Activated effector memory CD4-positive, alpha-beta T cell treated with anti-CD3 and anti-CD28 coated beads, Interleukin-2, amount 50 U/mL, for 16 hours (primary cell): ENCODE results near the gene ADD1.
A peak's percentile ranks its signal among the peaks of the same experiment; 100 is the strongest.

Source experiments
- DNase-seq: peaks from one replicate; pipeline ENCODE4 v3.0.0-alpha.2; 2020

ADD1 gene

DNA sequence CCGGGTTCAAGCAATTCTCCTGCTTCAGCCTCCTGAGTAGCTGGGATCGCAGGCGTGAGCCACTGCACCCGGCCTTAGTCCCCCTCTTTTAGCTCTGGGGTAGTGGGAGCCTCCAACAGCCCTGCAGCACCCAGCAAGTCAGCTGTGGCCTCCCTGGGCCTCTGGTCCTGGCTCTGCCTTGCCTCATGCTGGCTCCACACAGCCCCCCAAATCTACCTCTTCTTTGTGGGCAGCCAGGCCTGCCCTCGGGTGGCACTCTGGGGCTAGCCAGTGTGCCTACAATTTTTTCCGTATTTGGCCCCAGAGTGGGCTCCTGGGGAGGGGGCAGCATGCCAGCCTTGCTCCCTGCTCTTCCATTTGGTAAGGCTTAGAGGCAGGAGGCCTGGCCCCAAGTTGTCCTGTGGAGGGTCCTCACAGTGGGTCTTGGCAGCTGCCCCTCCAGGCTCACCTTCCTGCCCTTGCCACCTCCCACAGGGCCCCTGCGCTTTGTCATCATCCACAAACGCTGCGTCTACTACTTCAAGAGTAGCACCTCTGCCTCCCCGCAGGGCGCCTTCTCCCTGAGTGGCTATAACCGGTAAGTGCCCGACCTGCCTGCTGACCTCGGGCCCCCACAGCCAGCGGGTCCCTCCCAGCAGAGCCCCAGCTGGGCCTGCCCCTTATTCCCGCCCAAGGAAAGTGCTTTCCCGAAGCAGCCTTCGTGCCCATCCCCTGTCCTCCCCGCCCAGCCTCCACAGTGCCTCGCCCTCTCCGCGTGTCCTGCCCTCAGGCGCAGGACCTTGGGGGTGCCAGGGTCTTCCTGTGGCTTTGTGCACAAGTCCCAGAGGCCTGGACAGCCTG lies 21.0 kb upstream of the ADD1 start:
- no peak for DNase-seq

DNA sequence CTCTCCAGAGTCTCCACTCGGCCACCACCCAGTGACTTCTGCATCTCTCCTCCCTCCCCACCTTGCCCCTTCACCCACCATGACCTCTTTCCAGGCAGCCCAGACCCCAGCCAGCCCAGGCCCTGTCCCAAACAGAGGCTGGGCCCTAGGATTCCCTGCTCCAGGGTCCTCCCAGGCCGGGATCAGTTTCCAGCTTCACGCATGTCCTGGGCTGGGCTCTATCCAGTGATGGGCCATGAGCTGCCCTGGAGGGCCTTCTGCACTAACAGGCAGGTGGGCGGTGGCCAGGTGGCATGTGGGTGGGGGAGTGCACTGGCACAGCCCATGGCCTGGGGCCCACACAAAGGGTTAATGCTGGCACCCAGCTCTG lies 20.4 kb upstream of the ADD1 start:
- DNase-seq: no peak

DNA sequence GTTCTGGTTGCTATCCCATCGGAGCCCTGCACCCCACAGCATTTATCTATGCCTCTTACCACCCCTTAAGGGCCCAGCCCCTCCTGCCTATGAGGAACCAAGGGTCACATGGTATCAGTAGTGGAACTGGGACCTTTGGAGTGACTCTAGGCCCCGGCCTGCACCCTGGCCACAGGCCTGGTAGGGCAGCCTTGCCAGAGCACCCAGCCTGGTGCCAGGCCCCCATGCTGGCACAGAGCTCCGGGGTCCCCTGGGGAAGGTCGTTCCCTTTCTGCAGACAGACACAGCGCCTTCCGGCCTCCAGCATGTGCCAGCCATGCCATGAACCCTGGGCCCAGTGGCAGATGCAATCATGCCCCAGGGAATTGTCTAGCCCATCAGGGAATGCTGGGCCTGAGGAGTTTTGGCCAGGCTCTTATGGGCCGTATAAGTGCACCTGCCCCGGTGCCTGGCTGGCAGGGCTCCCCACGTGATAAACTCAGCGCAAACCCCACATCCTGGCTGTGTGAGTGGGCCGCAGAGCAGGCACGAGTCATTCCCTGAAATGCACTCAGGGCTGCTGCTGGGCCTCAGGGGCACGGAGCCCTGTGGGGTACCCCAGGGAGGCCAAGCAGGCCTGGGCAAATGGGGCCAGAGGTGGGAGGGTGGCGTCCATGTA lies 19.8 kb upstream of the ADD1 start:
- no peak for DNase-seq

DNA sequence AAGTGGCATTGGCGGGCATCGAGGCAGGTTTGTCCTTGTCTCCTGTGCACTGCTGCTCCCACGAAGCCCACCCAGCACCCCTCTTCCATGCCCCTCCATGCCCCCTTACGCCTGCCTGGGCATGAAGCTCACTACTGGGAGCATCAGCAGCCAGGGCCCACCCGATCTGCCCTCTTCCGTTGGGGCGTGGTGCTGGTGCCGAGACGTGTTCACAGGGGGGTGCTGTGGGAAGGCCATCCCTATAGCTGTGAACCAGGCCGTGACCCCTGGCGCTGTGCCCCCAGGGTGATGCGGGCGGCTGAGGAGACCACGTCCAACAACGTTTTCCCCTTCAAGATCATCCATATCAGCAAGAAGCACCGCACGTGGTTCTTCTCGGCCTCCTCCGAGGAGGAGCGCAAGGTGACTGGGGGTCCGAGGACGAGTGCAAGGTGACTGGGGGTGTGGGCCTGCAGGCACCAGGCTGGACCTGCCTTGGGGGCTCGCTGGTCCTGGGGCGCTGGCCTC lies 19.3 kb upstream of the ADD1 start:
- DNase-seq: no peak

DNA sequence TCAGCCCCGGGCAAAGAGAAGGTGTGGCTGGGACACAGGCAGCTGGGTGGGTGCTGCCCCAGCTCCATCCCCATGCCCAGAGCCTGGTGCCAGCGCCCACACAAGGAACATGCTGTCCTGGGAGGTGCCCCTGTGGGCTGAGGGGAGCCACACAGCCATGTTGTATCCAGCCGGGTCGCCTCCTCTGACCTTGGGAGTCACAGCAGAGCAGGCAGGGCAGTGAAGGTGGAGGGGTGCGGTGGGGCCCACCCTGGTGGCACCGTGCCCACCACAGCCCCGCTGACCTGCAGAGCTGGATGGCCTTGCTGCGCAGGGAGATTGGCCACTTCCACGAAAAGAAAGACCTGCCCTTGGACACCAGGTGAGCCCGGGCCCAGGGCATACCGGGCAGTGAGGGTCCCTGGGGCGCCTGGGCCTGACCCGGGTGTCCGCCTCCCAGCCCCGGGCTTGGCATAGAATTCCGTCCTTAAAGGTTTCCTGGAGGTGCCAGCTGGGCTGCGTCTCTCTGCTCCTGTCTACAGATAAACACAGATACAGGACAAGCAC lies 18.7 kb upstream of the ADD1 start:
- no peak for DNase-seq

DNA sequence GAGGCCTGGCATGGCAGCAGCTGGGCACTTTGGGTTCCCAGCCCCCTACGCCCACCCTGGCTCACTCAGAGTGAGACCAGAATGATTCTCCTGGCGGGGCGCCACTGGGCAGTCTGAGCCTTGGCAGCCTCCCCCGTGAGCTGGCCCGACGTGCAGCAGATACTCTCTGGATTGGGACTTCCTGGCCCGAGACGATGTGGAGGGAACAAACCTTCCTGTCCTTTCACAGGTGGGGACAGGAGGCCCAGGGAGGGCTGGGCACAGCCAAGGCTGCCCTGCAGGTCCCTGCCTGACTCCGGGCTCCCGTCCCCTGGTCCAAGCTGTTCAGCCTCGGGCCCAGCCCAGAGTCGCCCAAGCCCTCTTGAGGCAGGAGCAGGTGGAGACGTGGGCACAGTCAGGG lies 17.9 kb upstream of the ADD1 start:
- DNase-seq: no peak

DNA sequence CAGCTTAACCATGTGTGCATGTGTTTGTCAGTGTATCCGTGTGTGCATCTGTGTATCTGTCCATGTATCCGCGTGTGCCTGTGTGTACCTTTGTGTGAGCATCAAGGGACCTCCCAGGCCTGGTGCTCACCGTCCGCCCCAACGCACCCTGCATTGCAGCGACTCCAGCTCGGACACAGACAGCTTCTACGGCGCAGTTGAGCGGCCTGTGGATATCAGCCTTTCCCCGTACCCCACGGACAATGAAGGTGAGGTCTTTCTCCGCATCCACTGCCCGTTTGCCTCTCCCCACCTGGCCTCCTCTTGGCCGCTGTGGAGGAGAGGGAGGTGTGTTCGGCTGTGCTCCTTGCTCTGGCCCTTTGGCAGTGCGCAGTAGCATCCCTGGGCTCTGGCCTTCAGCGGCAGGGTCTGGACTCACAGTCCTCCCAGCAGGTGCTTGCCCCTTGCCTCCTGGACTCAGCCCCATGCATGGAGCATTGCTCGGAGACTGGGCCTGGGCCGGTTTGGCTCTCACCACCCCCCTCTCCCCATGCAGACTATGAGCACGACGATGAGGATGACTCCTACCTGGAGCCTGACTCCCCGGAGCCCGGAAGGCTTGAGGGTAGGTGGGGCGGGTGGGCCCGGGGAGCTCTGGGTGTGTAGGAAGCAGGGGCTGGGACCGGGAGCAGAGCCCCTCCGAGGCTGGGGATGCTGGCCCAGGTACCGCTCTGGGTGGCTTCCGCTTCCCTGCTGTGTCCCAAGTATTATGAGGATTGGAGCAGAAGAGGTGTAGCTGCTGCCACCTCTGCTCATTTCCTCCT lies 16.4 kb upstream of the ADD1 start:
- DNase-seq: no peak

DNA sequence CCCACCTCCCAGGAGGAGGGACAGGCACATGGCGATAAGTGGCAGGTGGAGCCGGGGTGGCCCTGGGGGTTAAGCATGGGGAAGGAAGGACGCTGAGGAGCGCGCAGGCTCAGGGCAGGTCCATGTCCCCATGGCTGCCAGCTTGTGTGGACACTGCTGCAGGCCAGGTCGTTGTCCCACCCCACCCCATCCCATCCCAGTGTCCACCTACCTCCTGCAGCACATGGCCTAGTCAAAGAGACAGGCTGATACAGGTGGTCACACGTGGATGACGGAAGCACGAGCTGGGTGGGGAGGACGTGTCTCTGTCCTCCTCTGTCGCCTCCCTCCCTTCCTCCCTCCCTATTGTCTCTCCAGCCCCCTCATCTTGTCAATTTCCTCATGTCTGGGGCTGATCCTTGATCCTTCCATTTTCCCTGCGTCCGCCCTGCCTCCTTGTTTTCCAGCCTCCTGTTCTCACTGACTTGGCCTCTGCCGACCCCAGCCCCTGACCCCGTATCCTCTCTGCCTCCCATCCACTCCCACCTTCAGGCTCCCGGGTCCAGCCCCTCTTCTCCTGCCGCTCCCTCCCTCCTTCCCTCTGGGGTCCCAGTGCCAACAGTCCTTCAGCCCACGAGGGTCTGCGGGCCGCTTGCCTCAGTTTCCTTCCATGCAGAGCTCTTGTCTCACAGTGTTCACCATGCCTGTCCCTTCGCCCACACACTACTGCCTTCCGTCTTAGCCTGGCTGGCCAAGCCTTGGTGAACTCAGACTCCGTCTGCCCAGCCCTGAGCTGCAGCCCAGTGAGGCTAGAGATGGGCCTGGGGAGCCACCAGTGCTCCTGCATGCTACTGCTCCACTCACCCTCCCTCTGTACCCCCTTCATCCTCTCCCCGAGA lies 15.5 kb upstream of the ADD1 start:
- no peak for DNase-seq

DNA sequence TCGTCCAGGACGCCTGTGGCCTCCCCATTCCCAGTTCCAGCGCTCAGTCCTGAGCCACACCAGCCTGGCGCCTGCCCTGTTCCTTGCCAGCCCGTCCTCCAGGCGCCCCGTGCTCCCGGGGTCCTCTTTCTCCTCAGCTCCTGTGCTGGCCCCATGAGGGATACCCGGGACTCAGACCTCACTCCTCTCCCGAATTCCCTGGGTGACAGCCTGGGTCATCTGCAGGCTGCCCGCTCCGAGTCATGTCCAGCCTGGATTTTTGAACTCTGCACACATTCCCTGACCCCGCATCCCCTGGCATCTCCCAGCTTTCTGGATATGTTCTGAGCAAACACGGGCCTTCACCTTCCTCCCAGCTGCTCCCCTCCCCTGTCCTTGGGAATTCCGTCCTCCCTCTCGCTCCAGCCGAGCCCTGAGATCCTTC lies 14.9 kb upstream of the ADD1 start:
- DNase-seq: no peak

DNA sequence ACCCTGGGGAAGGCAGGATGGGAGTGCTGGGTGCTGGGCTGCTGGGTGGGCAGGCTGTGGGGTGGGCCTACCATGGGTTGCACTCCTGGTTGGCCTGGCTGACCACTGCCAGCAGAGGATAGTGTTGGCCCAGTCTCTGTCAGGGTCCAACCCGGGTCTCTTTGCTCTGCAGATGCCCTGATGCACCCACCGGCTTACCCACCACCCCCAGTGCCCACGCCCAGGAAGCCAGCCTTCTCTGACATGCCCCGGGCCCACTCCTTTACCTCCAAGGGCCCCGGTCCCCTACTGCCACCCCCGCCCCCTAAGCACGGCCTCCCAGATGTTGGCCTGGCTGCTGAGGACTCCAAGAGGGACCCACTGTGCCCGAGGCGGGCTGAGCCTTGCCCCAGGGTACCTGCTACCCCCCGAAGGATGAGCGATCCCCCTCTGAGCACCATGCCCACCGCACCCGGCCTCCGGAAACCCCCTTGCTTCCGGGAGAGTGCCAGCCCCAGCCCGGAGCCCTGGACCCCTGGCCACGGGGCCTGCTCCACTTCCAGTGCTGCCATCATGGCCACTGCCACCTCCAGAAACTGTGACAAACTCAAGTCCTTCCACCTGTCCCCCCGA lies 14.2 kb upstream of the ADD1 start:
- DNase-seq: no peak

DNA sequence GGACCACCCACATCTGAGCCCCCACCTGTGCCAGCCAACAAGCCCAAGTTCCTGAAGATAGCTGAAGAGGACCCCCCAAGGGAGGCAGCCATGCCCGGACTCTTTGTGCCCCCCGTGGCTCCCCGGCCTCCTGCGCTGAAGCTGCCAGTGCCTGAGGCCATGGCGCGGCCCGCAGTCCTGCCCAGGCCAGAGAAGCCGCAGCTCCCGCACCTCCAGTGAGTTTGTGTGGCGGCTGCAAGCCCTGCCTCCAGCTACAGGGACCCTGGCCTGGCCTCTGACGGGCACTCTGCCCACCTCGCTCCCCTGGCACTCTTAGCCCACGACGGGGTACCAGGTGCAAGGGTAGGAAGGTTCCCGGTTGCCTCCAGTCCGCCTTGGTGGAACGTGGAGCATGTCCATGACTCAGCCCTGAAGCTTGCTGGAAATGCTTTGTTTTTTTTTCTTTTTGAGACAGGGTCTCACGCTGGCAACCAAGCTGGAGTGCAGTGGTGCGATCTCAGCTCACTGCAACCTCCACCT lies 13.7 kb upstream of the ADD1 start:
- DNase-seq: peak; percentile 53

DNA sequence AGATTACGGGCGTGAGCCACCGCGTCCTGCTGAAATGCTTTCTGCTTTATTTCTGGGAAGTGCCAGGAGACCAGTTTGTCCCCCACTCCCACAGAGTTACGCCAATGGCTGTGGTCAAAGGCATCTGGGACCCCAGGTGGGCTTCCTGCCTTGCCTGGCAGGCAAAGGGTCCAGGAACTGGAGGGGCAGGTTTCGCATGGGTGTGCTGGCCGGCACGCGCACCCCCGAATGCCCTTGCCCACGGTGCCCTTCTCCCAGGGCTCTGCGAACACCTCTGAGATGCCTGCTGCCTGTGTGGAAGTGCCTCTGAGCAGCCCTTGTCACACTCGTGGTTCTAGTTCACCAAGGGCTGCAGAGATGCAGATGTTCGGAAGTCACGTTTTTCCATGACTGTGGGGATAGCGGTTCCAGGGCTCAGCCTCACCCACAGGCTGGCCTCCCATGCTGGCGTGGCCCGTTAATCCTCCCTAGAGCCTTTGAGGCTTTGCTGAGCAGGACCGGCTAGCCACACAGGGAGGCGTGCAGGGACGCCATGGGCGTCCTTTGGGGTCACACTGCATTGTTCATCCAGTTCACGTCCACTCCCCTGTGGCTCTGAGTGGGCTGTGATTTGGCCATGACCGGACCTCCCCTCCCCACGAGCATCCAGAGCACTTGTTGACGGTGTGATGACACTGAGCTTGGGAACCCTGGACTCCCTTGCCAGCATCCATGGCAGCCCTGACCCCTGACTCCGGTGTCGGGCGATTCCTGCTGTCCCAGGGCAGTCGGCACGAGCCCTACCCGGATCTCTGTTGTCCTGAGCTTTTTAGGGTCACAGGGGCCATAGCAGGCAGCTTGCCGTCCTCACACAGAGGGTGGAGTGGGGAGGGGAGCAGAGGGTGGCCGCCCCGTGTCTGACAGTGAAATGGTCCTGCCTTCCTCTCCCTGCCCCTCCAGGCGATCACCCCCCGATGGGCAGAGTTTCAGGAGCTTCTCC lies 12.7 kb upstream of the ADD1 start:
- peak; percentile 57 for DNase-seq

DNA sequence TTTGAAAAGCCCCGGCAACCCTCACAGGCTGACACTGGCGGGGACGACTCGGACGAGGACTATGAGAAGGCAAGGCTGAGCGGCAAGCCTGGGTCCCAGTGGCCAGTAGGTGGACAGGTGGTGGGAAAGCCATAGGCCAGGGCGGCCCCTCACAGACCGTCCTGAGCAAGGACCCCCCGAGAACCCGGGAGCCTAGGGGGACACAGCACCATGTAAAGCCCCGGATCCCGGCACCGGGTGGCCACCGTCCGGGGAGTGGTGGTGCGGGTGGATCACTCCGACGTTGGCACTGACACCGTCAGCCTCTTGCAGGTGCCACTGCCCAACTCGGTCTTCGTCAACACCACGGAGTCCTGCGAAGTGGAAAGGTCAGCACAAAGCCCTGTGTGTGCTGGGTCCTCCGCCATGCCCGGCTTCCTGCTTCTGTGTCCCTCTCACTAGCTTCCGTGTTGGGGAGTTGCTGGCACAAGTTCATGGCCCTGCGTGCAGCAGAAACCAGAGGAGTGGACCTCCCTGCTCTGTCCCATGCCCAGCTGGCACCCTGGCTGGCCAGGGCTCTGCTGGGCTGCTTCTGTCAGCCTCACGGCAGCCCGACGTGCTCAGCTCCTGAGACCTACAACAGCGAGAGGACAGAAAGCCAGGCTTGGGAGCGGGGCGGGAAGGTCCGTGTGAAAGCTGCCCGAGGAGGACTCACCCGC lies 11.9 kb upstream of the ADD1 start:
- peak; percentile 61 for DNase-seq

DNA sequence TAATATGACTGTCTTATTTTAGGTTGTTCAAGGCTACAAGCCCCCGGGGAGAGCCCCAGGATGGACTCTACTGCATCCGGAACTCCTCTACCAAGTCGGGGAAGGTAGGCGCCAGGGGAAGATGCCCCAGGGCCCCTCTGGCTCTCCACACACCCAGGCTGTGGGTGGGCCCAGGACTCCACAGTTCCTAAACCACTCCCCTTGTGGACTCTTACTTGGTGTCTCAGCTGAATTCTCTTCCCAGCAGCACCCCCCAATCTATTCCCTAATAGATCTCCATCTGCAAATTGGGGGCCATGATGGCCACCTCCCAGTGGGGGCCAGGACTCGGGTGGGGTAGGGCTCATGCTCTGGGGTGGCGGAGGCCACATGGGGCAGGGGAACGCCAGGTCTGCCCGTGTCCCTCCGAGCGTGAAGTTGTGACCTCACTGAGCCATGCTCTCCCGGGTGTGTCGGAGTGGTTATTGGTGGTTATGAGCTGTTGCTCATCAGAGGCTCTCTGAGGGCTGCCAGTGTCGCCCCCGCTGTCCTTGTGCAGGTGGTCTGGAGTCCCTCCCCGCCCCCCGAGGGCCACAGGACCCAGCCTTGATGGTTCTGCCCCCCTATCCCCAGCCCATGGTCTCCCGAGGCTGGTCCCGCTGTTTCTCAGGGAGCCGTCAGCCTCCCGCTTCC lies 11.2 kb upstream of the ADD1 start:
- DNase-seq: peak; percentile 55

DNA sequence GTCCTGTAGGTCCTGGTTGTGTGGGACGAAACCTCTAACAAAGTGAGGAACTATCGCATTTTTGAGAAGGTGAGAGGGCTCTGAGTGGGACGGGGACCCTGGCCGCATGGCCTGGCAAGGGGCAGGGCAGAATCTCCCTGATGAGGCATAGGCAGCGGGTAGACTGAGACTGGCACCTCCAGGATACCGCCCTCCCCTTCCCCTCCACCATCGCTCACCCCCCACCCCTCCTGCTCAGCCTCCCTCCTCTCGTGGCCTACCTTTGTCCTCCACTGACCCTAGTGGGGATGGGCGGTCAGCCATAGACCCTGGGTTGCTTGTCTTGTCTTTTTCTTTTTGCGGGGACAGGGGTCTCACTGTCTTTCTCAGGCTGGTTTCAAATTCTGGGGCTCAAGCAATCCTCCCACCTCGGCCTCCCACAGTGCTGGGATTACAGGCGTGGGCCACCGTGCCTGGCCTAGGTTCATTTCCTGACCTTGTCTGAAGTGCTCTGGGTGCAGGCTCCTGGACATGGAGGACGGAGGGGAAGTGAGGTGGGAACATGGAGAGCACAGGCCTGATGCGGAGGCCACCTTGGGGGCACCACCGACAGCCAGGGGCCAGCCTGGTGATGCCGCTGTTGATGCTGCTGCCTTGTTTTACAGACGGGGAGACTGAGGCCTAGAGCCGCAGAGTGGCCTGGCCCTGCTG lies 10.5 kb upstream of the ADD1 start:
- DNase-seq: peak; percentile 41

DNA sequence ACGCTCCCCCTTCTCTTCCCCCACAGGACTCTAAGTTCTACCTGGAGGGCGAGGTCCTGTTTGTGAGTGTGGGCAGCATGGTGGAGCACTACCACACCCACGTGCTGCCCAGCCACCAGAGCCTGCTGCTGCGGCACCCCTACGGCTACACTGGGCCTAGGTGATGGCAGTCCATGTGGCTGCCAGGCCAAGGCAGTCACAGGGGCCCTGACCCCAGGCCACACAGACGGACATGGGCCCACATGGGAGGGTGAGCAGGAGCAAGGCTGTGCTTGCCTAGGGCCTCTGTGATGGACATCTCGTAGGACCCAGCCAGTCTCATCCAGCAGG lies 10.0 kb upstream of the ADD1 start:
- peak; percentile 60 for DNase-seq

DNA sequence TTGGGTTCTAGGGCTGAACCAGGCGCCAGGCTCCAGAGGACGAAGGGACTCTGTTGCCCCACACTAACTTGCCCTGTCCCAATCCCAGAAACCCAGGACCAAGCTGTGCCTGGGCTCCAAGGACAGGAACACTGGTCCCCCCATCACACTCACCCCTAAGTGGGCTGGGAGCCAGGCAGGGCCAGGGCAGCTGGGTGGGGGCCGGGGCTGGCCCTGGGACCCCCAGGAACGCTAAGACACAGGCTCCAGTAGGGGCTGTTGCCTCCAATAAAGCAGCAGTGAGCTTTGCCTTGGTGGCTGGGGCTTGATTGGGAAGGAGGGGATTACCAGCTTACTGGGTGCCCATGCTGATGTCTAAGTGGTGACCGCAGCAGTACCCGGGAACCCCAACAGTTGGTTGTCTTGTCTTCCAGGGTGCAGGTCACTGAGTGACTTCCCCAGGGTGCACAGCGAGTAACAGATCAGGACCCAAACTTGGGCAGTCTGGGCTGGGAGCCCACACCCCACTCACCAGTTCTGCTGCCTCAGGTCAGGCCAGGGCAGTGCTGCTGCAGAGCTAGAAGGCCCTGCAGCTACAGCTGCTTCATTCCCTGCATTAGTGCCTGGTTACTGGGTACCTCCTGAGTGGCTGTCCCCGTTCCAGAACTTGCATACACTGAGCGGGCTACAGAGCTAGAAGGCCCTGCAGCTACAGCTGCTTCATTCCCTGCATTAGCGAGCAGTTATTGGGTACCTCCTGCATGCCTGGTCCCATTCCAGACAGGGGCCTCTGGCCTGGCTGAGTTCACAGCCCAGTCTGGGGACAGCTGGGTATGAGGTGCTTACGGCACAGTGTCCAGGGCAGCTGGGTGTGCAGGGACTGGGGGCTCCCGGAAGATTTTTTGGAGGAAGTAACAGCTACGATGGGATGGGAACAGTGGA lies 9.4 kb upstream of the ADD1 start:
- peak; percentile 63 for DNase-seq
